Heart right ventricle (tissue), 16 donors: ENCODE results near the gene NGEF. TPM values are rescaled to one million over a fixed set of nuclear protein-coding genes. Genes with fewer than 3 reads are reported as not detected.

Source experiments
- ATAC-seq, 8 donors: fragments of 200-7000 bp; cut with Tn5 transposase; one replicate each; pipeline ENCODE4 v1.9.1; 2020; ENCODE audit warnings: mild to moderate bottlenecking in 8 of 8, moderate library complexity in 8 of 8, moderate number of reproducible peaks in 1 of 8
- DNase-seq, 2 donors: peaks; one replicate each; pipeline ENCODE4 v3.0.0-alpha.2; 2020
- H3K27ac ChIP-seq, 10 donors: fragments of 200-600 bp; sonication (generic) in 2 of 10; one replicate each; pipeline versions ENCODE4 v1.5.0 to v1.8.0; 2020 to 2022; ENCODE audit warnings: mild to moderate bottlenecking in 3 of 10
- H3K27me3 ChIP-seq, 7 donors: fragments of 200-600 bp; one replicate each; pipeline ENCODE4 v1.8.0; 2021 to 2022; ENCODE audit warnings: mild to moderate bottlenecking in 2 of 7
- H3K36me3 ChIP-seq, 9 donors: fragments of 200-600 bp; sonication (generic) in 1 of 9; one replicate each; pipeline versions ENCODE4 v1.5.0 to v1.8.0; 2020 to 2022; ENCODE audit warnings: mild to moderate bottlenecking in 2 of 9
- H3K4me1 ChIP-seq, 9 donors: fragments of 200-600 bp; sonication (generic) in 1 of 9; one replicate each; pipeline versions ENCODE4 v1.5.0 to v1.8.0; 2020 to 2022; ENCODE audit warnings: mild to moderate bottlenecking in 4 of 9
- H3K4me3 ChIP-seq, 10 donors: fragments of 200-600 bp; sonication (generic) in 2 of 10; one replicate each; pipeline versions ENCODE4 v1.5.0 to v1.8.0; 2020 to 2022; ENCODE audit warnings: mild to moderate bottlenecking in 7 of 10, moderate library complexity in 2 of 10
- H3K9me3 ChIP-seq, 11 donors: fragments of 200-600 bp in 10 of 11; sonication (generic) in 2 of 11; one replicate each; pipeline versions ENCODE4 v1.5.0 to v1.8.0; 2013 to 2022; ENCODE audit warnings: mild to moderate bottlenecking in 2 of 11, control low read depth in 1 of 11, moderate library complexity in 1 of 11
- WGBS, 2 donors: extraction: QIAGEN DNeasy Blood & Tissue Kit; methylation state at CpG; one replicate each; pipeline ENCODE4 v1.1.7; 2013; ENCODE audit warnings: inconsistent platforms in 1 of 2; 5-methylcytosine and 5-hydroxymethylcytosine counted together
- intact Hi-C, 10 donors: fragments of 100-400 bp; cut with DNase I; formaldehyde crosslinking; loops; one replicate each; pipeline versions ENCODE4 v1.11.1 to v1.14.2; 2022
- polyA plus RNA-seq, 2 donors: library from polyadenylated mRNA; stranded (reverse); fragments of 200-250 nt; gene quantifications; one replicate each; pipeline ENCODE4 v1.2.3, GENCODE V29; 2013
- total RNA-seq, 10 donors: library from RNA; stranded (reverse); fragmentation: NEBNext Ultra II Directional in 3 of 10; extraction: Animal tissue kit (Norgen Biotek cat#: 25700) in 3 of 10; gene quantifications; one replicate each; pipeline versions ENCODE4 v1.2.1 to v1.2.4, GENCODE V29; 2021 to 2023
- TF ChIP-seq, protein P1 (sequence below), 9 donors: fragments of 200-600 bp; sonication (generic) in 2 of 9; IDR thresholded peaks; one replicate each; pipeline versions ENCODE4 v1.5.0 to v1.8.0; 2021 to 2022; ENCODE audit warnings: antibody characterized with exemption in 9 of 9, mild to moderate bottlenecking in 5 of 9, moderate library complexity in 1 of 9
- donor health status: Arrhythmogenic right ventricular cardiomyopathy.
- donor health status: ischemic (EF 13 %, LVEDD 7.1; RV severe dilation, severe dysfunction).
- donor health status: healthy with polysubstance abuse.
- donor health status: DM: no; HTN: yes; CAD: no.
- donor health status: DM: no; HTN: no; CAD: no.
- donor health status: ischemic (EF 25% LVEDD 6.9; RV normal size, moderate dysfunction).
- donor health status: ischemic (EF 25% LVEDD 5.7; RV mildly dilated, moderate dysfunction).
- donor health status: healthy.
- donor health status: DM: yes; HTN: yes; CAD: no.
- donor health status: Ischemic cardiomyopathy.
- donor health status: ischemic (EF 35%, LVEDD 5.7; RV mildly dilated, moderate dysfunction).
- donor health status: nonischemic (EF 11% LVEDD 7.7; RV severe dilation, severe dysfunction).
- donor health status: DM: yes; HTN: yes; CAD: no.
- donor health status: PGD.
- donor health status: ischemic (EF 29% LVEDD 5.4; RV normal size, mild dysfunction).
- donor health status: nonischemic (EF 23%, LVEDD 6.1; RV moderate dilation, normal function).

Gene NGEF
- total and polyA plus RNA-seq, 12 donors: 0.27 to 0.75 (median 0.54) TPM; not detected in 3

GRCh38 chr2:233060980-233061590 lies 48.0 kb upstream of the NGEF start:
- TF ChIP-seq, protein P1, sequence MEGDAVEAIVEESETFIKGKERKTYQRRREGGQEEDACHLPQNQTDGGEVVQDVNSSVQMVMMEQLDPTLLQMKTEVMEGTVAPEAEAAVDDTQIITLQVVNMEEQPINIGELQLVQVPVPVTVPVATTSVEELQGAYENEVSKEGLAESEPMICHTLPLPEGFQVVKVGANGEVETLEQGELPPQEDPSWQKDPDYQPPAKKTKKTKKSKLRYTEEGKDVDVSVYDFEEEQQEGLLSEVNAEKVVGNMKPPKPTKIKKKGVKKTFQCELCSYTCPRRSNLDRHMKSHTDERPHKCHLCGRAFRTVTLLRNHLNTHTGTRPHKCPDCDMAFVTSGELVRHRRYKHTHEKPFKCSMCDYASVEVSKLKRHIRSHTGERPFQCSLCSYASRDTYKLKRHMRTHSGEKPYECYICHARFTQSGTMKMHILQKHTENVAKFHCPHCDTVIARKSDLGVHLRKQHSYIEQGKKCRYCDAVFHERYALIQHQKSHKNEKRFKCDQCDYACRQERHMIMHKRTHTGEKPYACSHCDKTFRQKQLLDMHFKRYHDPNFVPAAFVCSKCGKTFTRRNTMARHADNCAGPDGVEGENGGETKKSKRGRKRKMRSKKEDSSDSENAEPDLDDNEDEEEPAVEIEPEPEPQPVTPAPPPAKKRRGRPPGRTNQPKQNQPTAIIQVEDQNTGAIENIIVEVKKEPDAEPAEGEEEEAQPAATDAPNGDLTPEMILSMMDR (IDR thresholded peaks at IDR 0.05): no peak
- intact Hi-C loops: no loop called here
- Histone ChIP-seq H3K36me3 (peaks cover 0 to 10% (median 0%) of the 10 kb centered on the region in 9 donors), H3K4me1 (peaks cover 11 to 60% (median 37%) of the 10 kb centered on the region in 9 donors), H3K27me3 (no peaks in the 10 kb centered on the region), H3K9me3 (no peaks in the 10 kb centered on the region), H3K4me3 (peak overlapping the region; percentile 32 to 82 (median 59)), H3K27ac (peak overlapping the region; percentile 78 to 98 (median 88))
- peak in 3 of 8 donors; percentile 10 to 13 (median 12) for ATAC-seq
- 59 to 61% methylated on average over 10 of the region's 10 CpGs for WGBS, 2 donors
- DNase-seq: no peak

GRCh38 chr2:233060501-233060979 lies 47.5 kb upstream of the NGEF start:
- ATAC-seq (peak in 3 of 8 donors; percentile 1 to 9 (median 2)), DNase-seq (no peak)
- intact Hi-C loops: no loop called here
- Histone ChIP-seq H3K4me3 (peak overlapping the region; percentile 32 to 82 (median 59)), H3K36me3 (peaks cover 0 to 5% (median 0%) of the 10 kb centered on the region in 9 donors), H3K4me1 (peaks cover 11 to 57% (median 37%) of the 10 kb centered on the region in 9 donors), H3K27ac (peak overlapping the region; percentile 78 to 98 (median 88)), H3K9me3 (no peaks in the 10 kb centered on the region), H3K27me3 (no peaks in the 10 kb centered on the region)
- WGBS, 2 donors: 62 to 68% methylated on average over 13 of the region's 13 CpGs
- TF ChIP-seq, protein P1 (IDR thresholded peaks at IDR 0.05): no peak

GRCh38 chr2:233059797-233060500 lies 46.9 kb upstream of the NGEF start, which contains the start of gene INPP5D:
TSS of gene INPP5D (plus strand) at chr2:233060342. CDS start at chr2:233060479, 137 bp downstream.
- intact Hi-C loops: loop anchor here in 3 of 10 donors (10.0 kb wide), 1 partner anchor 205 kb away; no protein-coding TSS in a partner anchor
- ATAC-seq (peak; percentile 45 to 78 (median 62)), DNase-seq (peak; percentile 51 to 63)
- 46 to 53% methylated on average over 26 of the region's 26 CpGs for WGBS, 2 donors
- H3K4me3 ChIP-seq: peak within 1 kb of the TSS; percentile 32 to 82 (median 59)
- H3K9me3 ChIP-seq: no peaks in the 10 kb centered on the region
- peaks cover 11 to 57% (median 37%) of the 10 kb centered on the region in 9 donors for H3K4me1 ChIP-seq
- peaks cover 0 to 5% (median 0%) of the 10 kb centered on the region in 9 donors for H3K36me3 ChIP-seq
- no peaks in the 10 kb centered on the region for H3K27me3 ChIP-seq
- peak within 1 kb of the TSS; percentile 78 to 98 (median 88) for H3K27ac ChIP-seq
- TF ChIP-seq, protein P1 (IDR thresholded peaks at IDR 0.05): no peak

- ATAC-seq (no peak), DNase-seq (peak in 1 of 2 donors; percentile 18)
- no peaks in the 10 kb centered on the region for H3K9me3 ChIP-seq
- no peaks in the 10 kb centered on the region for H3K27me3 ChIP-seq
- peaks cover 0 to 5% (median 0%) of the 10 kb centered on the region in 9 donors for H3K36me3 ChIP-seq
- H3K4me1 ChIP-seq: peaks cover 11 to 57% (median 37%) of the 10 kb centered on the region in 9 donors
- peak overlapping the region; percentile 78 to 98 (median 88) for H3K27ac ChIP-seq
- 63 to 66% methylated on average over 7 of the region's 7 CpGs for WGBS, 2 donors
- peak overlapping the region in 9 of 10 donors; percentile 41 to 82 (median 59) for H3K4me3 ChIP-seq
- intact Hi-C loops: loop anchor here in 3 of 10 donors (10.0 kb wide), 1 partner anchor 205 kb away; no protein-coding TSS in a partner anchor
- TF ChIP-seq, protein P1 (IDR thresholded peaks at IDR 0.05): peak in 1 of 9 donors; percentile 12
Observed at GRCh38 chr2:233059547-233059796, 46.4 kb upstream of the NGEF start.
